Activated CD4-positive, CD25-positive, alpha-beta regulatory T cell treated with anti-CD3 and anti-CD28 coated beads, Interleukin-2, amount 50 U/mL, for 72 hours (primary cell): Measurements from ENCODE around the gene PPP1R13B.

ENCODE experiments used
- DNase-seq: peaks from one replicate; pipeline ENCODE4 v3.0.0; 2021

PPP1R13B gene

DNA sequence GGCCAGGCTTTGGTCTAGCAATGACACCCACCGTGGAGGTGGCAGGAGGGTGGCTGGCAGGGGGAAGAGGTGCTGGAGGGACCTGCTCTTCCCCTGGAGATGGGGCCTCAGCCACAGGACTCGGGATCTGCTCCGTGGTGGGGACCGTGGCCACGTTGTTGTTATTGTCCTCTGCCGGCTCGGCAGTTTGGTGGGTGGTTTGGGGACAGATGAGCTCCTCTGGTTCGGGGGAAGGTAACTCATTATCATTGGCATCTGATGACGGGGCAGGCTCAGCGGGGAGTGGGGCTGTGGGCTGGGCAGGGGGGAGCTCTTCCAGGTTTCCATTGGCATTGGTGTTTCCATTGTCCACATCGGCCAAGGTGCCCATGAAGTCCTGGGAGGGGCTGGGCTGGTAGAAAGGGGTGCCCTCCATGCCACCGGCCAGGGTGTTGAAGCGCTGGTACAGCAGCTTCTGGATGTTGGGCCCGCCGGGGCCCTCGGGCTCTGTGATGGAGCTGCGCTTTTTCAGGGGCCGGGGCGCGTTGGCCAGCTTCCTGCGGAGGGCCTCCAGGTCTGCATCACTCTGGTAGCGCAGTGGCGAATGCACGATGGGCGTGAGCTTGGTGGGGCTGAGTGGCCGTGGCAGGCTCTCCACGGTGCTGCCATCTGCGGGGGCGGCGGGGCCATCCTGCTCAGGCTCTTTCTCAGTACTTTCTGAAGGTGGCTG lies 107.4 kb downstream of the PPP1R13B start:
- DNase-seq, result no peak

DNA sequence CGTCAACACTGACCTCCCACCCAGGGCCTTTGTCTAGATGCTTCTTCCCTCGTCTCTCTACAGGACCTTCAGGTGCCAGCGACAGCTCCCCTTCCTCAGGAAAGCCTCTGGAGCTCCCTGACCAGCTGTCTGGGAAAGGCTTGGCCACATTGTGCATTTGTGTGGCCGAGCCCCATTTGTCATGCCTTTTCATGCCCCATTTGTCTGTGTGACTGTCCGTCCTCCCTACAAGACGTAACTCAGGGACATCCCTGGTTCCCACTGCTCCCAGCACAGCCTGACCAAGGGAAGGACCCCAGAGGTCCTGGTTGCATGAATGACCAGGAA lies 107.9 kb downstream of the PPP1R13B start:
- no peak for DNase-seq

DNA sequence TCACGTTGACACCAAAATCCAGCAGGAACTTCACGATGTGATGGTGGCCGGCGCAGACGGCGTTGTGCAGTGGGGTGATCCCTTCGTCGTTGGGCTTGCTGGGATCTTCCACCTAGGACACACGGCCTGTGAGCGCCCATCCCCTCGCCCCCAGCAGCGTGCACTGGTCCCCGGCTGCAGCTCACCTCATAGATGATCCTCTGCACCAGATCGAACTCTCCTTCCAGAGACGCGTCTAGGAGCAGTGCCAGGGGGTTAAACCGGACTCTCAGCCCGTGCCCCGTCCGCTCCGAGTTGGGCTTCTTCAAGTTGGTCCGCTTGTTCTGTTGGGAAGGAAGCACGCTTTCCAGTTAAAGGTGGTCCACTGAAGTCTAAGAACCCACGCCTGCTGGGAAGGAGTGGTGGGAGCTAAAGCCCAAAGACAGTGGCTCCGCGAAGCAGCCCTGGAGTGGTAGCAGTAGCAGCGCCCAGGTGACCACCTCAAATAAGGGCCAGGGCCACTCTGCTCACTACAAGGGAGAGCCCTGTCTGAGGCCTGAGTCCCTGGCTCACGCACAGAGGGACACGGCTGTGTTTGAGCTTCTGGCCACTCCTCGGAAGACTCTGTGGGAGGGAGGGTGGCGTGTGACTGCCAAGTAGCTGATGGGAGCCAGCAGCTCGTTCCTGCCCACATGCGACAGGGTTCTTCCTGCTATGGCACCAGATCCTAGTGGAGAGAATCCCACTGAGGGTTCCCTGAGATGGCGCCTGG lies 108.5 kb downstream of the PPP1R13B start:
- DNase-seq, result no peak

DNA sequence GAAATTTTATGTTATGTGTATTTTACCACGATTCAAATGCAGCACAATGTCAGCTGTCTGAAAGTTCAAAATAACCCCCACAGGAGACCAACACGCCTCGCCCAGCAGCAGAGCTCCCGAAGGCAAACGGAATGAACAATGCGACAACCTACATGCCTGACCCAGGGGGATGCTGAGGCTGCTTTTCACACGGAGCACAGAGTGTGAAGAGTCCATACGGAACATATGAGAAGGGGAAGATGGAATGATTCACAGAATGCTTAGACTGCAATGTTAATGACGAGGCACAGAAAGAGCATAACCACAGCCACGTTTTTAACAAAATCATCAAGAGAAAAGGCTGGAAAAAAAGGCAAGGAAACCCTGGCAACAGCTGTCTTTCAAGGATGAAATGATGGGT lies 109.2 kb downstream of the PPP1R13B start:
- no peak for DNase-seq

DNA sequence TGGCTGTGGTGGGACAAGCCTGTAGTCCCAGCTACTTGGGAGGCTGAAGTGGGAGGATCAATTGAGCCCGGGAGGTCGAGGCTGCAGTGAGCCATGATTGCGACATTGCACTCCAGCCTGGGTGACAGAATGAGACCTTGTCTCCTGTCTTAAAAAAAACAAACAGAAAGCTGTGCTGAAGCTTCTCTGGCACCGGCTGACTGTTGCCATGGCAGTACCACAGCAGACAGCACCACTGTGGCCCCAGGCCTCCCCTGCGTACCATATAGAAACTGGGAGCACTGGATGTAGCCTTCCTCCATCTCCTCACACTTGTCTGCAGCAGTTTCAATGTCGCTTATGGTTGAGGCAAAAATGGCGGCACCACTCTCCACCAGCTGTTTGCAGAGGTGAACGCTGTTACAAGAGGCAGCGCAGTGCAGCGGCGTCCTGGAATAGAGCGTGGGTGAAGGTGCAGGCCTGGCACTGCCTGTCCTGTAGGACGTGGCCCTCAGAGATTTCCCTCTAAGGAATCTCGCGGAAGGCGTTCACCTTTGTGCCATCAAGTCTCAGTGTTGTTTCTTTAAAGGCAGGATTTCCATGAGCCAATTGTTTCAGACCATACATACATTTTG lies 109.8 kb downstream of the PPP1R13B start:
- no peak for DNase-seq

DNA sequence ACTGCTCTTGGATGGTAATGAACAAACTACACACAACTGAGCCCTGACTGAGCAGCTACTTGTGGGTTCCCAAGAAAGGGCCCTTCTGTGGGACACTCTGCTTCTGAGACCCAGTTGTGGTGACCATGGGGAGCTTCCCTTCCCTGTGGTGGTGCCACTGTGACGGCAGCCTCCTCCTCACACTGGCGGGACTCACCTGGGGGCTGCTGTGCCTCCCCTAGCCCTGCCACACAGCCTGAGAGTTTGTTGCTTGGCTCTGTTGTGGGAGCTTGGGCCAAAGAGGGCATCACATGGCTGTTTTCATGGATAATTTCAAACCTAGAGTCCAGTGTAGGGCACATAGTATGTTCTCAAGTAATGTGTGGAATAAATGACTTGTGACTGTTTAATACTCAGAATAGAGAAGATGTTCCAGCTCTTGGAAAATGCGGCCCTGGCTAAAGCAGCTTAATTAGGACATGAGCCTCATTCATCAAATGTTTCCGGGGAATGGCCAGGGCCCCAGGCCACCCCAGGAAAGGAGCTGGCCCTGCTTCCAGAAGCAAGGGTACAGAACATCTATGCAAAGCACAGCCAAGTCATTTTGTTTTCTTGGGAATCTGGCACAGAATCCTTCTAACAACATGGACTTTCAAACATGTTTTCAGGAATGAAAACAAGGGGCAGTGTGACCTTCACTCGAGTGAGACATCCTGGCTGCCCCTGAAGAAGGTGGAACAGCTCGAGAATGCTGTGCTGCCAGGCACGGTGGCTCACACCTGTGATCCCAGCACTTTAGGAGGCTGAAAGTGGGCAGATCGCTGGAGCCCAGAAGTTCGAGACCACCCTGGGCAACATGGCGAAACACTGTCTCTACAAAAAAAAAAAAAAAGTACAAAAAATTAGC lies 110.6 kb downstream of the PPP1R13B start:
- no peak for DNase-seq

DNA sequence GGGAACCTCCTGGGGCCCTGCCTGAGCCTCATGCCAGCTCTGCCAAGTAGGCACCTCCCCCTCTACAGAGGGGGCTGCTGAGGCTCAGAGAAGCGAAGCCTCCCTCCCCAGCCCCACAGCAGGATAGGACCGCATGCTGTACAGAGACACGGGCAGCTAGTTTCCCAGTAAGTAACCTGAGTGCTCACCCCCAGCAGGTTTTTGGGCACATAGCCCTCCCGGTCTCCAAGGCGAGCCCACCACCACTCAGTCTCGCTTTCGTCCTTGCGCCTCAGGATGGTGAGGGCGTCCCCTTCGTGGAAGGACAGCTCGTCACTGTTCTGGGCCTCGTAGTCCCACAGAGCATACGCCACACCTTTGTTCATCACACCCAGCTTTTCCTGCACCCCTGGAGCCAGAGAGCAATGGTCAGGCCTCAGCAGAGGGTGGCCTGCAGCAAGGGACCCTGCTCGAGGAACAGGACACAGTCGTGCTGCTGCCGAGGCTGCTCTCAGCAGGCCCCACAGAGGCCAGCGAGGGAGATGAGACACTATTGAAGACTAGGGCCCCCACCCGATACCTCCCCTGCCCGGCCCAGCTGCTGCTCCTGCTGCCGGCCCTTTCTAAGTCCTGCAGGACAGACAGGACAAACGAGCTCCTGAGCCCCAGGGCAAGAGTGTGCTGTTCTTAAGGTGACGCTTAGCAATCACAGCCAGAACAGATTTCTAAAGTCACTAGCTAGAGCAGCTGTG lies 111.4 kb downstream of the PPP1R13B start:
- DNase-seq, result no peak

DNA sequence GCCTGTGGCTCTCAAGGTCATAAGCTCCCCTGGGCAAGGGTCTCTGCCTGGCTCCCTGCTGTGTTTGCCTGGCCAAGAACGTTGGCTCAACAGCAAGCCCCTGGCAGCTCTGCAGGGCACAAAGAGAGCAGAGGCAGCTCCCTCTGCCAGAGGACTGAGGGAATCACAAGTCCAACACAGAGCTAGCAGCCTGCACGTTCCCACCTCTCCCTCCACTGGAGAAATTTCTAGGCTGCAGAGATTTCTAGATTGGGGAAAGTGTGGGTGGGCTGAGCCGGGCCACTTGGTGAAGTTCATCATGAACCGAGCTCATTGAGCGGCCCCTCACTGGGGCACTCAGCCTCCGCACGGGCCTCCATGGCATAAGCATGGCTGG lies 111.9 kb downstream of the PPP1R13B start:
- no peak for DNase-seq

DNA sequence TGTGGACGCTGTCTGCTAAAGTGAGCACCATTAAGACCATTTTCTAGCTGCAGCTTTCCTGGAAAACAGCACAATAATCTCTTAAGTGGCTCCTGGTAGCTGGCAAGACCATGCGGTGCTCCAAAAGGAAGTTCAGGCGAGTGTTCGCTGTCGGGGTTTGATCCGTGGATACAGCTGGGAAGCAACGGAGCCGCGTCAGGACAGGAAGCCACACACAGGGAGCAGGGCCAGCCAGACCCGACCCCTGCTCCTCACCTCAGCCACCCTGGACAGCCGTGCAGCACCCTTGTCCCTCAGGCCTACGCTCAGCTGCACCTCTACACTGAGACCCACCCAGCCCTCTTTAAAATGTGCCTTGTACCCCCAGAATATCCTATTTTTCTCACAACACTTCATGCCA lies 112.4 kb downstream of the PPP1R13B start:
- DNase-seq, result no peak

DNA sequence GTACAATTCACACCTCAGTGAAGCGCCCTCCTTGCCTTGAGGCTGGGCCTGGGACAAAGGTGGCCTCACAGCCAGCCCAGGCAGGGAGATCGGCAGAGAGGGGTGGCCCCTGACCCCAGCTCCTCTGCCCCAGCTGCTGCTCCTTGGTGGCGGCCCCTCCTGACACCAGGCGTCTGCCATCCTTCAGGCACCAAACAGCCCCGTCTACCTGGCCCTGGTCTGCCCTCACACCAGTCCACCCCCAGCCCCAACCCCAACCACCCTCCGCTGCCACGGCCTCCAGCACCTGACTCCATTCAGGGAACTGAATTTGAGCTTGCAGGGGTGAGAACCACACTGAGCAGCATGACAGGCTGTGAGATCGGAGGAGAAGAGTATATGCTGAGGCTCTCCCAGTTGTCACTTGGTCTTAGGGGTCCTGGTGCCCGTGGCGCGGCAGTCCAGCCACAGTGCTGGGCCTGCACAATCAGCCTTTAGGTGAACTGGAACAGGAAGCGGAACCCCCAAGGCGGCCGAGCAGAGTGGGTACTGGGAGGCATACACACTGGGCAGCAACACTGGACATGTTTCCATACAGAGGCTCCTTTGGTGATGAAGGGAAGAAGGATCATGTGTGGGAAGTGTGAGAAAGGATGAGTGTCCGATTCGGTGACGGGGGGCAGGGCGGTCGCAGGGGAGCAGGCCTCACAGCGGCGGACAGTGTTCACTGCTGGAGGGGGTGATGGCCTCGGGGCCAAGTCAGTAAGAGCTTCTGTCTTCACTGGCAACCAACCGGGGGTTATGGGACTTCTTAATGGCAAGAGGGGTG lies 113.1 kb downstream of the PPP1R13B start:
- no peak for DNase-seq

DNA sequence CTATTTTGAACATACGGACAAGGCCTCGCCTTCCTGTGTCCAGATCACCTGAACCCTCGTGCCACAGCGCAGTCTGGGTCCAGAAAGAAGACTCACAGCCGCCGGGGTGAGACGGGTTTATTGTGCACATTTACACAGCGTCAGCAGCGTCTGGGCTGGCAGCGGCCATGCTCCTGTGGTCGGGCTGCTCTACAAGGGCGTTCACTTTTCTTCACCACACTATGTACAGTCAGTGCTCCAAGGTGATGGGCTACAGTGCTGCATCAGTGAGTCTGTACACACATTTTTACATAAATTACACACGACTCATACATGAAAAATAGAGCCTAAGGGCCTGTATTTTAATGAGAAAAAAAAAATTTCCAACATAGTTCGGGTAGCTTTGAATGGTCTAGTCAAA lies 113.7 kb downstream of the PPP1R13B start:
- DNase-seq, result no peak

DNA sequence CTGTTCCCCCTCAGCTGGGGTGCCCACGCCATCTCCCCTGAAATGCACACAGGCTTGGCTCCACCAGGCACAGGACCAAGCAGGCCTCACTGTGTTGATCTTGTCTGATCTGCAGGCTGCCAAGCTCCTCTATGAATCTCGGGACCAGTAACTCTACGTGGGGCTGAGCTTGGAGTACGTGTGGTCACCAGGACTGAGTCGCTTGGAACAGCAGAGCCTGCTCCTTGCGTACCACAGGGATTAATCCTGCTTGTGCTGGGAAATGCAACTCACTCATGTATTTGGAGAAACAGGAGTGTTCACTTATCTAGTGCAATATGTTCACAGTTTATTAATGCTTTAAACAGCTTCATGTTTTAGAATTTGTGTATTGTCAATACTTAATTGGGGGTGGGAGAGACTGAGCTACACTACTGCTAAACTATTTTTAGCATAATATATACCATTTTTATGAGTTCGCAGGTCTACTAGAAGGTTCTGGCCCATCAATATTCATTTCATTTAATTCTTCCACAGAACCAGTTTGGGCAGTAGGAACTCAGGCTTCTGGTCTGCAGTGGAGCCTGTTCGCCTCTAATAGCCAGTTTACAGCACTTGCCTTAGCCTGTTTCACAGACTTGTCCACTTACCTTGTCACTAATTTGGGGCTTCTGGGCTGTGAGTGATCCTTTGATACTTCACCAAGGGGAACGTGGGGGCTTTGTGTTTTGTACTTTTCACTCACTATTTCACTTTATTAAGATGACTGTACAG lies 114.3 kb downstream of the PPP1R13B start:
- DNase-seq, result no peak

DNA sequence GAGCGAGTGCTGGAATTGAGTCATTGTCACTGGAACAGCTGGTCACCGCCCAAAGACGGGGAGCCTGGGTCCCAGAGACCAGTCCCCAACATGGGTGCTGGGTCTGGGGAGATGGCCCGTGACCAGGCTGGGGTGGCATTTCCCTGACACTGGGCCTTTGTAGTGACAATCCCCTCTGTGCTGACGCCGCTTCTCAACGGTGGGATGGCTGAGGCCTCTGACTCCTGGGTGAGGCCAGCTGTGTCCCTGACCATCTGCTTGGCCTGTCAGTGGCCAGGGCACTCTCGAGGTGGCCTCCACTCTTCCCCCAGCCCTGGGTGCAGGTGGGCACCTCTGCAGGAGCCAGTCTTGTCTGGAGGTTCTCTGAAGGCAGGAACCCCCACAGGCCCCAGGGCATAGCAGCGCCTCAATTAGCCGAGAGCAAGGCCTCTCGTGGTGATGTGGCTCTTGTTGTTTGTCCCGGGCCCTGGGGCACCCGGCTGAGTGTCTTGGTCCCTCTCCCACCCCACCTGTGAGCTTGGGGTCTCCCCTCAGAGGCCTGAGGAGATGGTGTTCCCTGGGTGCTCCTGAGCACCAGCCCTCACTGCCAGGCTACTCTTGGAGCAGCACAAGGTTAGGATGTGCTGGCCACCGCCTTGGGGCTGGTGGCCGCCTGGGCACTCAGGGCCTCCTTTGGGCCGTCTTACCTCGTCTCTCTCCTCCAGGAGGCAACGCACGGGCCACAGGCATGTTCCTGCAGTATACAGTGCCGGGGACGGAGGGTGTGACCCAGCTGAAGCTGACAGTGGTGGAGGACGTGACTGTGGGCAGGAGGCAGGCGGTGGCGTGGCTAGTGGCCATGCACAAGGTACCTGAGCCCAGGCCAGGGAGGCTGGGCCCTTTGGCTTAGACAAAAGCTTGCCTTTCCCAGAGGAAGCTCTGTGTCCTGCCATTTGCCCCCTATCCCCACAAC lies 115.2 kb downstream of the PPP1R13B start:
- no peak for DNase-seq

DNA sequence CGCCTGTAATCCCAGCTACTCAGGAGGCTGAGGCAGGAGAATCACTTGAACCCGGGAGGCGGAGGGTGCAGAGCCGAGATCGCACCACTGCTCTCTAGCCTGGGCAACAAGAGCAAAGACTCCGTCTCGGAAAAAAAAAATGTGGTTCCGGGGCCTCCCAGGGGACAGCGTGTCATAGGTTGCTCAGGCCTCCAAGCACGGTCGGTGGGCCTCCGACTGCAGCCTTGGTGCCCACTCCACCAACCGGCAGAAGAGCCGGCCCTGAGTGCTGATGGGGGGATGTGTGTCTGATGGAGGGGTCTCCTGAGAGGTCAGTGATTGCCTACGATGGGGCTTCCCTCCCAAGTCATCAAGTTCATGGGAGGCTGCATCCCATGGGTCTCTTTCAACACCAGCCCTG lies 115.9 kb downstream of the PPP1R13B start:
- no peak for DNase-seq

DNA sequence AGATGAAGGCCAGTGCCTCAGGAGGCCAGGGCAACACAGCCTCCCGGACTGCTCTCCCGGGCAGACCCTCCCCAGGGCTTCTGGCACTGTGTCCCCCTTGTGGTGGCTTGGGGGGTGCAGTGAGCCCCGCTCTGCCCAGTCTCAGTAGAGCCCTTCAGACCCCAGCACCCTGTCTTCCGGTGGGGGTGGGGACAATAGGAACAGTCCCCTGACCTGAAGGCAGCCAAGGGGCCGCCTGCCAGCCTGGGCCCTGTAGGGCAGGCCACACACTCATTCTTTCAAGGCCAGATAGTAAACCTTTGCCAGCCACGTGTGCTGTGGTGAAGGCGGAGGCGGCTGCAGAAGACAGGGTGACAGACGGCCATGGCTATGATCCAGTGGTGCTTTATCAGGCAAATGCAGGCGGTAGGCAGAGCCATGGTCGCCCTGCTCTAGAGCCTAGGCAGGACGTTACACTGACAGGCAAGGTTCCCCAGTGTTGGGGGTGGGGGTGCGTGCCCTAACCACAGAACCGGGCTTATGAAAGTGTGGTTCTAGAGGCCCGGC lies 116.8 kb downstream of the PPP1R13B start:
- DNase-seq, result no peak

DNA sequence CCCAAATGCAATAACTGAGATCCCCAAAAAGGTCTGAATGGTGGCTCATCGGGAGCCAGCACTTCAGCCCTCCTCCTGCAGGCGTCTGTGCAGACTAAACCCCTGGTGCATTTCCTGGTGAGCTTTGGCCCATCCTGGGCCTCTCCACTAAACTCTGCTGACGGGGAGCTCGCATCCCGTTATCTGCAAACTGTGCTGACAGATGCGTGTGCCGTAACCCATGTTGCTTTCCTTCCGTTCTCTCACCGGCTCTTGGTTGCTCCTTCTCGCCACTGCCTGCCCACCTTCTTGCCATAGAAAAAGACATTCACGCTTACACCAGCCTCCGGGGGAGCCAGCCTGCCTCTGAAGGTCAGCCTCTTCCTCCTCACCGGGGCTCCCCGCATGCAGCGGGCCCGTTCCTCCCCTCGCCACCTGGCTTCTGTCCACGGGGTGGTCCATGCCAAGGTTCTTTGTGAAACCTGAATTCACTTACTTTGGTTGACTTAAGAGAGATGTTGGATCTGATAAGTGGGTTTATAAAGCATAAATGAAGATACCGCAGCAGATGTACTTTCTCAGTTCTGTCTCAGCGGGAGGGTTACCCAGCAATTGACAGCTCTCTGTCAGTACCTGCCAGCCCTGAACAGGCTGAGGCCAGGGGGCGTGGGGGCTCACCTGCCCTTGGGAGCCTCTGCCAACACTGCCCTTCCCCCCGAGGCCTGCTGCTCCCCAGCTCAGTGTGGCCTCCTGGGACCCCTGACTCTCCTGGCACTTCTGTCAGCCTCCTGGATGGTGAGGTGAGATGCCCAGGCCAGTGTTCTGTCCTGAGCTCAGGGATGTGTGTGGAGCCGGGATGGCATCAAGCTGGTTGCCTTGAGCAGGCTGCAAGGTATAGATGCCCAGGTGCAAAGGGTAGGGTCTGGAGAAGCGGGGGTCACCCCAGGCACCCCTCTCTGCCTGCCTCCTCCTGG lies 117.6 kb downstream of the PPP1R13B start:
- DNase-seq, result no peak

DNA sequence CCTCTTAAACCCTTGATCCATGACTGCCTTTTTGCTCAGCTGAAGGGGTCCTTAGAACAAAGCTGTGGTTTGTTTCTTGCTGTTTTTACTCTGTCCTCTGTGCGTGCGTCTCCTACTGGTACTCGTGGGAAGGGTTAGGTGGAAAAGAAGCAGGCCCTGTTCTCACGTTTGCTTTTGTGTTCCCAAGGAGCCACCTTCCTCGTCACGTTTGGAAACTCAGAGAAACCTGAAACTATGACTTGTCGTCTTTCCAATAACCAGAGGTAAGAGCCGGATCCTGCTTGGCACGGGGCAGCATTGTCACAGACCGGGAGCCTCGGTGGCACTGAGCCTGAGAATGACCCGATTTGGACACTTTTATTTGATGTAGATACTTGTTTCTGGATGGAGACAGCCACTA lies 118.7 kb downstream of the PPP1R13B start:
- DNase-seq, result no peak

DNA sequence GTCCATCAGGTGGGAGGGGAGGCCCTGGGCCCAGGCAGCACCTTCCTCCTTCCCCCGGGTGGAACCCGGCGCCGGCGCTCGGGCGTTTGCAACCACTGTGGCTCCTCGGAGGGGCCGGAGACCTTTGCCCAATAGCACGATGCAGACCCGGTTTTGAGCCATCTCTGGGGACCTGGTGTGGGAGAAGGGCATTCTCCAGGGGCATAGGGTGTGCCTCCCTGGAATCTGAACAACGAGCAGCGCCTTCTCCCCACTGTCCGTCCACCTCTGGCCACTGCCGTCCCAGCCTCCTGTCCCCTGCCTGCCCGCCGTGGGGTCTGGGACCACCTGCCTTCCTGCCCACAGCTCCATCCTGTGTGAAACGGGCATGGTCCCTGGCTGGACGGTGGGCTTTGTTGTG lies 119.2 kb downstream of the PPP1R13B start:
- DNase-seq, result no peak
